Measurements from ENCODE around the gene FGGY.

GRCh38 chr1:59389847-59390246, 93.0 kb downstream of the FGGY start:
- TF ChIP-seq EZH2 (IDR thresholded peaks at IDR 0.05), result no peak
- TF ChIP-seq POLR2AphosphoS5 (IDR thresholded peaks at IDR 0.05; ENCODE audit: borderline replicate concordance, low read depth, low read length), result no peak
- TF ChIP-seq FOXP2 (optimal IDR thresholded peaks at IDR 0.05; ENCODE audit: control extremely low read depth, extremely low read length, insufficient read depth), result no peak
